Esophagus squamous epithelium (tissue), 5 donors: ENCODE results near the gene SWAP70. TPM values are rescaled to one million over a fixed set of nuclear protein-coding genes. Genes with fewer than 3 reads are reported as not detected.
"Not testable (repeated sequence)": the region's sequence is repeated elsewhere in the genome, so short reads cannot be mapped to it uniquely, and the experiment has no call there.

Source experiments
- DNase-seq: peaks from one replicate; lab custom pipeline; 2025; lab: John Stamatoyannopoulos, UW
- H3K27ac ChIP-seq, 4 donors: fragments of 200-600 bp; sonication (generic); one replicate each; pipeline ENCODE4 v1.5.1; 2016 to 2019; ENCODE audit warnings: mild to moderate bottlenecking in 1 of 4
- H3K27me3 ChIP-seq, 4 donors: fragments of 200-600 bp; sonication (generic); 1 replicate in 3 of 4; 2 replicates in 1 of 4; pipeline versions ENCODE4 v1.5.1 to v1.6.0; 2017 to 2021; ENCODE audit warnings: antibody characterized with exemption in 1 of 4
- H3K36me3 ChIP-seq, 3 donors: fragments of 200-600 bp; sonication (generic); one replicate each; pipeline ENCODE4 v1.5.1; 2016 to 2019
- H3K4me1 ChIP-seq, 3 donors: fragments of 200-600 bp; sonication (generic); one replicate each; pipeline ENCODE4 v1.5.1; 2017 to 2019
- H3K4me3 ChIP-seq, 4 donors: fragments of 200-600 bp; sonication (generic); 1 replicate in 3 of 4; 2 replicates in 1 of 4; pipeline ENCODE4 v1.5.1; 2016 to 2019; ENCODE audit warnings: mild to moderate bottlenecking in 2 of 4, moderate library complexity in 1 of 4
- H3K9me3 ChIP-seq, 3 donors: fragments of 200-600 bp; sonication (generic); one replicate each; pipeline ENCODE4 v1.5.1; 2016 to 2019
- CTCF ChIP-seq, 6 experiments: fragments of 450-650 bp in 4 of 6; fragments of 200-600 bp in 2 of 6; sonication (generic) in 2 of 6; IDR thresholded peaks; one replicate each; pipeline ENCODE4 v1.5.1; 2016 to 2019; ENCODE audit warnings: antibody characterized with exemption in 6 of 6, mild to moderate bottlenecking in 4 of 6, moderate library complexity in 4 of 6
- POLR2A ChIP-seq, 4 donors: fragments of 450-650 bp; IDR thresholded peaks; one replicate each; pipeline ENCODE4 v1.6.1; 2017; ENCODE audit warnings: antibody characterized with exemption in 4 of 4, mild to moderate bottlenecking in 4 of 4, moderate library complexity in 3 of 4
- WGBS, 2 donors: methylation state at CpG; one replicate each; pipeline ENCODE4 v1.1.5; 2018; 5-methylcytosine and 5-hydroxymethylcytosine counted together
- intact Hi-C: fragments of 100-400 bp; cut with DNase I; formaldehyde crosslinking; loops from one replicate; pipeline ENCODE4 v1.15.0; 2022
- total RNA-seq, 4 donors: library from RNA; depleted of rRNA; stranded (reverse); fragments of >200 nt; gene quantifications; one replicate each; pipeline ENCODE4 v1.1.0, GENCODE V29; 2016
- donor health status: DM: yes; HTN: yes; CAD: no.

SWAP70 gene
- total RNA-seq, 4 donors from 2014 or later = 15.1 to 27.5 (median 17.7) TPM

- intact Hi-C loops = no loop called here
- Histone ChIP-seq H3K4me1 (peaks cover 0 to 50% (median 0%) of the 10 kb centered on the region in 3 donors), H3K36me3 (no peaks in the 10 kb centered on the region), H3K4me3 (no peak overlapping the region), H3K9me3 (no peaks in the 10 kb centered on the region), H3K27me3 (no peaks in the 10 kb centered on the region), H3K27ac (peak overlapping the region in 3 of 4 donors; percentile 8 to 42 (median 31))
- DNase-seq = no peak
- TF ChIP-seq CTCF (IDR thresholded peaks at IDR 0.05) (no peak), POLR2A (IDR thresholded peaks at IDR 0.05) (no peak)
- 62 to 65% methylated on average over 6 of the region's 6 CpGs for WGBS, 2 donors
Observed at GRCh38 chr11:9703280-9703679, 39.4 kb downstream of the SWAP70 start.

GRCh38 chr11:9704037-9704436, 40.2 kb downstream of the SWAP70 start:
- Histone ChIP-seq H3K36me3 (no peaks in the 10 kb centered on the region), H3K27me3 (no peaks in the 10 kb centered on the region), H3K9me3 (no peaks in the 10 kb centered on the region), H3K4me3 (no peak overlapping the region), H3K4me1 (peaks cover 0 to 58% (median 0%) of the 10 kb centered on the region in 3 donors), H3K27ac (no peak overlapping the region)
- WGBS, 2 donors = 92 to 100% methylated on average over 1 of the region's 1 CpG
- TF ChIP-seq CTCF (IDR thresholded peaks at IDR 0.05) = no peak
- no peak for TF ChIP-seq POLR2A (IDR thresholded peaks at IDR 0.05)
- no peak for DNase-seq
- intact Hi-C loops = no loop called here

- Histone ChIP-seq H3K27me3 (no peaks in the 10 kb centered on the region), H3K9me3 (no peaks in the 10 kb centered on the region), H3K27ac (no peak overlapping the region), H3K4me3 (no peak overlapping the region), H3K4me1 (peaks cover 0 to 62% (median 0%) of the 10 kb centered on the region in 3 donors), H3K36me3 (no peaks in the 10 kb centered on the region)
- no peak for TF ChIP-seq POLR2A (IDR thresholded peaks at IDR 0.05)
- no peak for TF ChIP-seq CTCF (IDR thresholded peaks at IDR 0.05)
- 93 to 97% methylated on average over 3 to 4 of the region's 4 CpGs for WGBS, 2 donors
- no peak for DNase-seq
- intact Hi-C loops = no loop called here
Observed at GRCh38 chr11:9704620-9705019, 40.7 kb downstream of the SWAP70 start.

- H3K36me3 ChIP-seq, H3K27ac ChIP-seq, DNase-seq, intact Hi-C loops, H3K9me3 ChIP-seq, H3K4me3 ChIP-seq, H3K27me3 ChIP-seq: not testable (repeated sequence)
- peaks cover 0 to 55% (median 0%) of the 10 kb centered on the region in 3 donors for H3K4me1 ChIP-seq
Observed at GRCh38 chr11:9705361-9705760, 41.5 kb downstream of the SWAP70 start.

- peaks cover 0 to 36% (median 0%) of the 10 kb centered on the region in 3 donors for H3K4me1 ChIP-seq
- no peak for DNase-seq
- H3K27ac ChIP-seq = peak overlapping the region in 1 of 4 donors; percentile 21
- 78 to 100% methylated on average over 1 of the region's 1 CpG for WGBS, 2 donors
- TF ChIP-seq CTCF (IDR thresholded peaks at IDR 0.05) (no peak), POLR2A (IDR thresholded peaks at IDR 0.05) (no peak)
- intact Hi-C loops = no loop called here
- no peak overlapping the region for H3K4me3 ChIP-seq
- H3K9me3 ChIP-seq = no peaks in the 10 kb centered on the region
- peaks cover 0 to under 1% (median 0%) of the 10 kb centered on the region in 3 donors for H3K36me3 ChIP-seq
- no peaks in the 10 kb centered on the region for H3K27me3 ChIP-seq
Observed at GRCh38 chr11:9708544-9708943, 44.7 kb downstream of the SWAP70 start.

GRCh38 chr11:9710223-9710622, 46.3 kb downstream of the SWAP70 start:
- Histone ChIP-seq H3K27me3 (no peaks in the 10 kb centered on the region), H3K36me3 (peaks cover 0 to 17% (median 0%) of the 10 kb centered on the region in 3 donors), H3K9me3 (no peaks in the 10 kb centered on the region), H3K27ac (no peak overlapping the region), H3K4me3 (no peak overlapping the region), H3K4me1 (peaks cover 0 to 36% (median 0%) of the 10 kb centered on the region in 3 donors)
- WGBS, 2 donors = 91 to 94% methylated on average over 4 of the region's 4 CpGs
- DNase-seq = no peak
- intact Hi-C loops = no loop called here
- TF ChIP-seq CTCF (IDR thresholded peaks at IDR 0.05) (no peak), POLR2A (IDR thresholded peaks at IDR 0.05) (no peak)
